A549 (cell line): ENCODE measurements around the gene DUSP23. TPM values are rescaled to one million over a fixed set of nuclear protein-coding genes. Genes with fewer than 3 reads are reported as not detected.

Experiments used
- ATAC-seq, 2 experiments: fragments of 200-7000 bp in 1 of 2; fragments of >200 bp in 1 of 2; cut with Nextera tagmentation in 1 of 2; cut with Tn5 transposase in 1 of 2; 3 replicates each; pipeline versions ENCODE4 v1.8.0 to v1.9.1; 2018 to 2020; ENCODE audit warnings: mild to moderate bottlenecking in 1 of 2, moderate library complexity in 1 of 2
- CTCF ChIA-PET: fragments of 300-600 bp; sonication (Branson Sonifier 250); formaldehyde crosslinking; extraction: SDS; loops from one replicate; lab custom pipeline; 2021; ENCODE audit warnings: antibody characterized with exemption, inconsistent platforms; lab: Yijun Ruan, JAX
- POLR2A ChIA-PET: fragments of 350-600 bp; formaldehyde crosslinking; extraction: SDS; loops from one replicate; lab custom pipeline; 2021; ENCODE audit warnings: antibody characterized with exemption, inconsistent platforms; lab: Yijun Ruan, JAX
- DNase-seq, 2 experiments: peaks; one replicate each; pipeline versions ENCODE4 v3.0.0 to v3.0.0-alpha.2; 2011 to 2016; ENCODE audit warnings: low read depth in 1 of 2, low spot score in 1 of 2
- FAIRE-seq: peaks from 2 replicates; lab custom pipeline; 2011; peaks lifted over from hg19 to GRCh38; lab: Jason Lieb, UNC
- H3K27ac ChIP-seq, 2 experiments: fragments of >200 bp; sonication (Bioruptor Twin); formaldehyde crosslinking; 3 replicates each; pipeline ENCODE4 v1.5.1; 2016 to 2017
- H3K4me1 ChIP-seq: fragments of >200 bp; sonication (Bioruptor Twin); formaldehyde crosslinking; 3 replicates; pipeline ENCODE4 v1.6.1; 2016
- H3K4me2 ChIP-seq: fragments of >200 bp; sonication (Bioruptor Twin); formaldehyde crosslinking; 3 replicates; pipeline ENCODE4 v1.6.1; 2016
- H3K4me3 ChIP-seq: fragments of >200 bp; sonication (Bioruptor Twin); formaldehyde crosslinking; 3 replicates; pipeline ENCODE4 v1.5.1; 2016
- H3K9me3 ChIP-seq: fragments of >200 bp; sonication (Bioruptor Twin); formaldehyde crosslinking; 3 replicates; pipeline ENCODE4 v1.6.1; 2016
- BCL3 ChIP-seq: fragments of >200 bp; sonication (Bioruptor Twin); formaldehyde crosslinking; IDR thresholded peaks from 3 replicates; pipeline ENCODE4 v1.6.1; 2016
- CBX2 ChIP-seq: fragments of 200-600 bp; sonication (generic); IDR thresholded peaks from 2 replicates; pipeline ENCODE4 v1.6.1; 2016; ENCODE audit warnings: low read depth, mild to moderate bottlenecking, borderline replicate concordance
- CBX8 ChIP-seq: fragments of 200-600 bp; sonication (generic); IDR thresholded peaks from 2 replicates; pipeline ENCODE4 v1.6.1; 2016
- CTCF ChIP-seq: fragments of >200 bp; sonication (Bioruptor Twin); formaldehyde crosslinking; IDR thresholded peaks from 3 replicates; pipeline ENCODE4 v1.5.1; 2016
- EHF ChIP-seq: fragments of 250-450 bp; sonication (Bioruptor Pico); IDR thresholded peaks from 2 replicates; pipeline ENCODE4 v1.5.0; 2020; ENCODE audit warnings: mild to moderate bottlenecking
- EHMT2 ChIP-seq: fragments of 200-600 bp; sonication (generic); IDR thresholded peaks from 2 replicates; pipeline ENCODE4 v1.6.1; 2016; ENCODE audit warnings: antibody characterized with exemption, low read depth, mild to moderate bottlenecking, moderate library complexity
- ELK1 ChIP-seq: fragments of 150-350 bp; IDR thresholded peaks from 2 replicates; pipeline ENCODE4 v1.6.1; 2014; ENCODE audit warnings: low read depth, mild to moderate bottlenecking, low read length
- EP300 ChIP-seq, 2 experiments: fragments of >200 bp; sonication (Bioruptor Twin); formaldehyde crosslinking; IDR thresholded peaks; 2 replicates in 1 of 2; 3 replicates in 1 of 2; pipeline ENCODE4 v1.6.1; 2016 to 2017
- FOSB ChIP-seq: fragments of 250-450 bp; sonication (Bioruptor Pico); IDR thresholded peaks from 2 replicates; pipeline ENCODE4 v1.5.0; 2020; ENCODE audit warnings: mild to moderate bottlenecking, moderate library complexity
- HEYL ChIP-seq: fragments of 250-450 bp; sonication (Bioruptor Pico); IDR thresholded peaks from 2 replicates; pipeline ENCODE4 v1.8.0; 2021; ENCODE audit warnings: mild to moderate bottlenecking, moderate library complexity
- HMGXB4 ChIP-seq: fragments of 250-450 bp; sonication (Bioruptor Pico); IDR thresholded peaks from 2 replicates; pipeline ENCODE4 v1.5.0; 2021; ENCODE audit warnings: mild to moderate bottlenecking, moderate library complexity, borderline replicate concordance
- HOXB13 ChIP-seq: fragments of 250-450 bp; sonication (Bioruptor Pico); IDR thresholded peaks from 2 replicates; pipeline ENCODE4 v1.5.0; 2020; ENCODE audit warnings: low read depth, mild to moderate bottlenecking, moderate library complexity
- JUNB ChIP-seq: fragments of >200 bp; sonication (Bioruptor Twin); formaldehyde crosslinking; IDR thresholded peaks from 2 replicates; pipeline ENCODE4 v1.6.1; 2016
- MAFK ChIP-seq: fragments of 450-650 bp; IDR thresholded peaks from 2 replicates; pipeline ENCODE4 v1.6.1; 2014; ENCODE audit not compliant: partially characterized antibody
- MAX ChIP-seq: IDR thresholded peaks from 2 replicates; pipeline ENCODE4 v1.6.1; 2012
- NFE2L2 ChIP-seq: fragments of 150-350 bp; conservative IDR thresholded peaks from 2 replicates; pipeline ENCODE4 v1.6.1; 2014; ENCODE audit warnings: low read length
- NPAS2 ChIP-seq: fragments of 250-450 bp; sonication (Bioruptor Pico); IDR thresholded peaks from 2 replicates; pipeline ENCODE4 v1.8.0; 2022; ENCODE audit warnings: mild to moderate bottlenecking, moderate library complexity, borderline replicate concordance
- PHF8 ChIP-seq: fragments of 200-600 bp; sonication (generic); IDR thresholded peaks from 2 replicates; pipeline ENCODE4 v1.6.1; 2016; ENCODE audit warnings: low read depth, mild to moderate bottlenecking, antibody characterized with exemption, moderate library complexity, borderline replicate concordance
- POLR2A ChIP-seq: IDR thresholded peaks from 2 replicates; pipeline ENCODE4 v1.6.1; 2012; ENCODE audit warnings: mild to moderate bottlenecking, low read length
- POLR2AphosphoS2 ChIP-seq: conservative IDR thresholded peaks from 2 replicates; pipeline ENCODE4 v1.6.1; 2012; ENCODE audit warnings: low read length, improper control_type of control experiment, inconsistent platforms
- RARB ChIP-seq: fragments of 250-450 bp; sonication (Bioruptor Pico); IDR thresholded peaks from 2 replicates; pipeline ENCODE4 v1.8.0; 2021; ENCODE audit warnings: mild to moderate bottlenecking, moderate library complexity
- RCOR1 ChIP-seq: fragments of 150-350 bp; IDR thresholded peaks from 2 replicates; pipeline ENCODE4 v1.6.1; 2014; ENCODE audit warnings: antibody characterized with exemption, low read length, low read depth
- SREBF2 ChIP-seq: fragments of 450-650 bp; IDR thresholded peaks from 2 replicates; pipeline ENCODE4 v1.6.1; 2014; ENCODE audit warnings: mild to moderate bottlenecking, moderate library complexity
- ZNF302 ChIP-seq: fragments of 250-450 bp; sonication (Bioruptor Pico); IDR thresholded peaks from 2 replicates; pipeline ENCODE4 v1.9.0; 2021; ENCODE audit warnings: inconsistent platforms, mild to moderate bottlenecking, moderate library complexity
- ZSCAN20 ChIP-seq: fragments of 250-450 bp; sonication (Bioruptor Pico); IDR thresholded peaks from 2 replicates; pipeline ENCODE4 v1.8.0; 2022; ENCODE audit warnings: mild to moderate bottlenecking, moderate library complexity
- WGBS: methylation state at CpG from one replicate; pipeline ENCODE4 v1.1.6; 2017; ENCODE audit errors: missing lambda C conversion rate; 5-methylcytosine and 5-hydroxymethylcytosine counted together
- polyA plus RNA-seq, 4 experiments: library from polyadenylated mRNA; depleted of rRNA in 3 of 4; stranded (reverse); fragments of >200 nt; fragmentation: RNase III in 1 of 4; extraction: RNeasy Plus Mini Kit Qiagen cat#74134 plus additional on column Dnase treatment in 1 of 4; gene quantifications; 2 replicates in 3 of 4; 3 replicates in 1 of 4; pipeline ENCODE4 v1.2.3, GENCODE V29; 2011 to 2017

Gene DUSP23
- polyA plus RNA-seq, 2 of the 4 experiments (the other 2 are of a cell fraction), result 32.3 to 60.1 TPM

GRCh38 chr1:159746666-159747065 is 34.1 kb upstream of the DUSP23 start:
- no peak for FAIRE-seq
- ChIA-PET CTCF (no interaction called here), POLR2A (no interaction called here)
- Histone ChIP-seq H3K27ac (no peak overlapping the region), H3K9me3 (no peaks in the 10 kb centered on the region), H3K4me2 (no peak overlapping the region), H3K4me1 (peaks cover 2% of the 10 kb centered on the region; the same call in 2 of the 3 replicates), H3K4me3 (no peak overlapping the region)
- no peak for DNase-seq
- no peak for TF ChIP-seq NPAS2 (CRISPR knock-in tag)
- TF ChIP-seq ELK1, result no peak
- no peak for TF ChIP-seq EHMT2
- TF ChIP-seq EHF (CRISPR knock-in tag), result no peak
- no peak for TF ChIP-seq ZSCAN20
- TF ChIP-seq EP300 (IDR thresholded peaks at IDR 0.05), result no peak
- no peak for TF ChIP-seq CBX8
- TF ChIP-seq SREBF2, result no peak
- no peak for TF ChIP-seq ZNF302 (CRISPR knock-in tag)
- TF ChIP-seq MAFK, result no peak
- no peak for TF ChIP-seq POLR2A
- TF ChIP-seq PHF8, result no peak
- TF ChIP-seq RARB (CRISPR knock-in tag), result no peak
- TF ChIP-seq HMGXB4 (CRISPR knock-in tag), result no peak
- WGBS, result 31% methylated on average over 3 of the region's 3 CpGs
- no peak for ATAC-seq

GRCh38 chr1:159748370-159748769 is 32.4 kb upstream of the DUSP23 start:
- CTCF ChIA-PET, result interaction anchor here (0.9 kb wide), 1 partner anchor 143 kb away, joined by 5 read pairs; no protein-coding TSS in a partner anchor

More at GRCh38 chr1:159748370-159748769, 32.4 kb upstream of the DUSP23 start:
- Histone ChIP-seq H3K9me3 (no peaks in the 10 kb centered on the region), H3K27ac (no peak overlapping the region), H3K4me3 (no peak overlapping the region), H3K4me2 (no peak overlapping the region), H3K4me1 (peaks cover 11% of the 10 kb centered on the region)
- 54% methylated on average over 1 of the region's 1 CpG for WGBS
- no peak for FAIRE-seq
- no peak for TF ChIP-seq CBX2
- no peak for TF ChIP-seq EHF (CRISPR knock-in tag)
- TF ChIP-seq FOSB, result no peak
- TF ChIP-seq HOXB13, result no peak
- TF ChIP-seq POLR2A, result no peak
- TF ChIP-seq POLR2AphosphoS2, result no peak
- no peak for TF ChIP-seq NFE2L2
- TF ChIP-seq HEYL (CRISPR knock-in tag), result no peak
- no peak for TF ChIP-seq MAX
- TF ChIP-seq JUNB, result no peak
- TF ChIP-seq RARB (CRISPR knock-in tag), result no peak
- TF ChIP-seq BCL3, result no peak
- no peak for TF ChIP-seq CTCF
- TF ChIP-seq MAFK, result no peak
- TF ChIP-seq RCOR1, result no peak
- ATAC-seq, result no peak
- no peak for DNase-seq
- POLR2A ChIA-PET, result interaction anchor here (0.5 kb wide), 1 partner anchor 59 kb away, joined by 3 read pairs; no protein-coding TSS in a partner anchor
